H9 (cell line): ENCODE results near the gene SKIC8. TPM values are rescaled to one million over a fixed set of nuclear protein-coding genes. Genes with fewer than 3 reads are reported as not detected.
A peak's percentile ranks its signal among the peaks of the same experiment; 100 is the strongest.

Experiments
- DNase-seq: peaks from one replicate; pipeline ENCODE4 v3.0.0-alpha.2; 2017
- H2AFZ ChIP-seq: one replicate; pipeline ENCODE4 v1.6.1; 2013; ENCODE audit warnings: mild to moderate bottlenecking, low read length, control low read depth, moderate library complexity
- H2AK5ac ChIP-seq: 2 replicates; pipeline ENCODE4 v1.6.1; 2013; ENCODE audit warnings: low read length, control low read depth, mixed read lengths; ENCODE audit not compliant: insufficient read length
- H2BK120ac ChIP-seq: one replicate; pipeline ENCODE4 v1.6.1; 2013; ENCODE audit warnings: low read depth, mild to moderate bottlenecking, low read length, control low read depth, inconsistent platforms; ENCODE audit not compliant: poor library complexity, severe bottlenecking
- H2BK12ac ChIP-seq: 2 replicates; pipeline ENCODE4 v1.6.1; 2013; ENCODE audit warnings: low read length, control low read depth, mixed read lengths, low read depth; ENCODE audit not compliant: insufficient read length
- H2BK15ac ChIP-seq: 2 replicates; pipeline ENCODE4 v1.6.1; 2013; ENCODE audit warnings: low read depth, low read length, control low read depth
- H2BK20ac ChIP-seq: one replicate; pipeline ENCODE4 v1.6.1; 2013; ENCODE audit warnings: low read depth, mild to moderate bottlenecking, low read length, control low read depth, inconsistent platforms; ENCODE audit not compliant: poor library complexity, severe bottlenecking
- H2BK5ac ChIP-seq: 2 replicates; pipeline ENCODE4 v1.6.1; 2013; ENCODE audit warnings: low read length, control low read depth, mixed read lengths; ENCODE audit not compliant: insufficient read length
- H3K14ac ChIP-seq: 2 replicates; pipeline ENCODE4 v1.6.1; 2013; ENCODE audit warnings: low read length, control low read depth; ENCODE audit not compliant: insufficient read depth
- H3K18ac ChIP-seq: 2 replicates; pipeline ENCODE4 v1.6.1; 2013; ENCODE audit warnings: low read depth, mild to moderate bottlenecking, mixed read lengths, low read length, control low read depth; ENCODE audit not compliant: insufficient read length
- H3K23ac ChIP-seq: 2 replicates; pipeline ENCODE4 v1.6.1; 2013; ENCODE audit warnings: low read length, control low read depth, mixed read lengths, low read depth; ENCODE audit not compliant: insufficient read length
- H3K23me2 ChIP-seq: 2 replicates; pipeline ENCODE4 v1.6.1; 2013; ENCODE audit warnings: low read depth, mild to moderate bottlenecking, mixed read lengths, low read length, control low read depth; ENCODE audit not compliant: insufficient read length, poor library complexity, severe bottlenecking
- H3K27ac ChIP-seq: 2 replicates; pipeline ENCODE4 v1.5.1; 2013; ENCODE audit warnings: low read length, control low read depth, mixed read lengths, low read depth; ENCODE audit not compliant: insufficient read length
- H3K27me3 ChIP-seq: 2 replicates; pipeline ENCODE4 v1.6.1; 2013; ENCODE audit warnings: low read length, control low read depth, inconsistent platforms; ENCODE audit not compliant: insufficient read depth
- H3K4ac ChIP-seq: 2 replicates; pipeline ENCODE4 v1.6.1; 2013; ENCODE audit warnings: low read depth, mild to moderate bottlenecking, control low read depth, inconsistent platforms, low read length, moderate library complexity
- H3K4me1 ChIP-seq: 2 replicates; pipeline ENCODE4 v1.6.1; 2013; ENCODE audit warnings: low read length, control low read depth, inconsistent platforms; ENCODE audit not compliant: insufficient read depth
- H3K4me2 ChIP-seq: 2 replicates; pipeline ENCODE4 v1.6.1; 2013; ENCODE audit warnings: low read length, control low read depth, mixed read lengths; ENCODE audit not compliant: insufficient read length, insufficient read depth
- H3K56ac ChIP-seq: 2 replicates; pipeline ENCODE4 v1.6.1; 2013; ENCODE audit warnings: low read depth, mild to moderate bottlenecking, mixed read lengths, low read length, control low read depth; ENCODE audit not compliant: insufficient read length
- H3K79me1 ChIP-seq: 2 replicates; pipeline ENCODE4 v1.6.1; 2013; ENCODE audit warnings: low read depth, mild to moderate bottlenecking, moderate library complexity, low read length, control low read depth, inconsistent platforms; ENCODE audit not compliant: insufficient read depth, poor library complexity, severe bottlenecking
- H3K79me2 ChIP-seq: 2 replicates; pipeline ENCODE4 v1.6.1; 2013; ENCODE audit warnings: low read length, control low read depth, inconsistent platforms; ENCODE audit not compliant: insufficient read depth
- H3K9ac ChIP-seq: 2 replicates; pipeline ENCODE4 v1.6.1; 2013; ENCODE audit warnings: low read length, control low read depth, mixed read lengths; ENCODE audit not compliant: insufficient read length; ENCODE audit errors: extremely low read depth
- H3K9me3 ChIP-seq: one replicate; pipeline ENCODE4 v1.6.1; 2013; ENCODE audit warnings: low read depth, low read length, inconsistent platforms; ENCODE audit not compliant: control insufficient read depth
- H3T11ph ChIP-seq: one replicate; pipeline ENCODE4 v1.6.1; 2013; ENCODE audit warnings: mild to moderate bottlenecking, low read length, control low read depth, inconsistent platforms
- H4K20me1 ChIP-seq: one replicate; pipeline ENCODE4 v1.6.1; 2013; ENCODE audit not compliant: control insufficient read depth, insufficient read length, insufficient read depth
- H4K5ac ChIP-seq: 2 replicates; pipeline ENCODE4 v1.6.1; 2013; ENCODE audit warnings: low read depth, mild to moderate bottlenecking, mixed read lengths, low read length, control low read depth; ENCODE audit not compliant: insufficient read length
- H4K8ac ChIP-seq: replicated peaks from 2 replicates; pipeline ENCODE4 v1.6.1; 2013; ENCODE audit warnings: low read length, control low read depth, mixed read lengths, low read depth; ENCODE audit not compliant: insufficient read length
- H4K91ac ChIP-seq: 2 replicates; pipeline ENCODE4 v1.6.1; 2013; ENCODE audit warnings: low read depth, mild to moderate bottlenecking, moderate library complexity, mixed read lengths, low read length, control low read depth; ENCODE audit not compliant: insufficient read length
- H3K27ac Mint-ChIP-seq, 3 experiments: 2 replicates in 2 of 3; 3 replicates in 1 of 3; pipeline ENCODE4 v1.8.0; 2020 to 2021; ENCODE audit warnings: mixed read lengths in 3 of 3, mild to moderate bottlenecking in 1 of 3, moderate library complexity in 1 of 3
- H3K27me3 Mint-ChIP-seq: 2 replicates; pipeline ENCODE4 v1.8.0; 2021; ENCODE audit warnings: low read depth, mild to moderate bottlenecking, moderate library complexity, mixed read lengths
- H3K36me3 Mint-ChIP-seq, 3 experiments: 2 replicates in 2 of 3; 3 replicates in 1 of 3; pipeline ENCODE4 v1.8.0; 2020 to 2021; ENCODE audit warnings: low read depth in 3 of 3, mixed read lengths in 3 of 3; ENCODE audit not compliant: insufficient read depth in 1 of 3
- H3K4me1 Mint-ChIP-seq, 2 experiments: 2 replicates each; pipeline ENCODE4 v1.8.0; 2020; ENCODE audit warnings: mixed read lengths in 2 of 2
- H3K4me3 Mint-ChIP-seq, 2 experiments: 2 replicates in 1 of 2; 3 replicates in 1 of 2; pipeline ENCODE4 v1.8.0; 2020 to 2021; ENCODE audit warnings: mild to moderate bottlenecking in 2 of 2, mixed read lengths in 2 of 2, moderate library complexity in 1 of 2
- H3K9me3 Mint-ChIP-seq, 2 experiments: 2 replicates in 1 of 2; 3 replicates in 1 of 2; pipeline ENCODE4 v1.8.0; 2020; ENCODE audit warnings: mild to moderate bottlenecking in 2 of 2, mixed read lengths in 2 of 2, moderate library complexity in 1 of 2
- CTCF ChIP-seq: fragments of 200-600 bp; sonication (generic); conservative IDR thresholded peaks from 3 replicates; pipeline ENCODE4 v1.8.0; 2021; ENCODE audit warnings: antibody characterized with exemption, mild to moderate bottlenecking
- WGBS: extraction: QIAGEN DNeasy Blood & Tissue Kit; methylation state at CpG from one replicate; pipeline ENCODE4 v1.1.7; 2013; ENCODE audit warnings: missing lambda C conversion rate, low lambda C conversion rate, mixed read lengths; ENCODE audit not compliant: insufficient read length; ENCODE audit errors: extremely low coverage; 5-methylcytosine and 5-hydroxymethylcytosine counted together
- total RNA-seq: library from RNA; stranded (reverse); gene quantifications from 2 replicates; pipeline ENCODE4 v1.2.1, GENCODE V29; 2021

SKIC8 gene
- total RNA-seq, 1 experiment from 2014 or later: 45.6 TPM

GRCh38 chr15:78325092-78325843, 25.9 kb upstream of the SKIC8 start:
- Histone ChIP-seq H4K5ac (no peak overlapping the region), H3K9me3 (no peaks in the 10 kb centered on the region), H2AFZ (no peak overlapping the region), H4K20me1 (no peaks in the 10 kb centered on the region), H3K23ac (no peak overlapping the region), H2AK5ac (no peak overlapping the region), H2BK120ac (no peak overlapping the region), H2BK20ac (no peak overlapping the region), H4K91ac (no peak overlapping the region), H3K4ac (no peak overlapping the region), H3K79me1 (no peaks in the 10 kb centered on the region), H3K27ac (no peak overlapping the region), H2BK12ac (no peak overlapping the region), H3K18ac (no peak overlapping the region), H3K79me2 (no peaks in the 10 kb centered on the region), H3T11ph (no peak overlapping the region), H3K27me3 (no peaks in the 10 kb centered on the region), H3K4me1 (peaks cover 7% of the 10 kb centered on the region; the same call in 1 of the 2 replicates), H3K4me2 (no peak overlapping the region), H2BK15ac (no peak overlapping the region), H3K56ac (no peak overlapping the region), H4K8ac (no peak overlapping the region), H3K14ac (no peak overlapping the region), H3K9ac (no peak overlapping the region), H2BK5ac (no peak overlapping the region), H3K23me2 (no peaks in the 10 kb centered on the region)
- H3K4me1 Mint-ChIP-seq: peaks cover 23 to 41% of the 10 kb centered on the region in 2 experiments
- TF ChIP-seq CTCF: no peak
- H3K36me3 Mint-ChIP-seq: no peaks in the 10 kb centered on the region
- H3K27ac Mint-ChIP-seq: peak overlapping the region in 2 of 3 experiments; percentile 13 to 29; a peak in 2 of 7 replicates
- no peak for DNase-seq
- WGBS: no CpG with 5 or more reads among the region's 7 CpGs
- H3K4me3 Mint-ChIP-seq: no peak overlapping the region
- no peaks in the 10 kb centered on the region for H3K9me3 Mint-ChIP-seq
- no peaks in the 10 kb centered on the region; the same call in none of the 2 replicates for H3K27me3 Mint-ChIP-seq
